GM12892 (cell line): ENCODE data around the gene SELP.

ENCODE experiments used
- POLR2A ChIP-seq: IDR thresholded peaks from 2 replicates; pipeline ENCODE4 v1.6.1; 2011; ENCODE audit warnings: low read depth, low read length, control low read depth
- POLR2AphosphoS5 ChIP-seq: IDR thresholded peaks from 2 replicates; pipeline ENCODE4 v1.6.1; 2011; ENCODE audit warnings: low read depth, low read length, control low read depth

GRCh38 chr1:169572187-169572586 lies 57.7 kb downstream of the SELP start:
- TF ChIP-seq POLR2A (no peak), POLR2AphosphoS5 (no peak)
